IMR-90 (cell line): ENCODE results near the gene GNAS. TPM values are rescaled to one million over a fixed set of nuclear protein-coding genes. Genes with fewer than 3 reads are reported as not detected.

Source experiments
- ATAC-seq: fragments of 200-7000 bp; cut with Tn5 transposase; 2 replicates; pipeline ENCODE4 v1.9.1; 2020; ENCODE audit warnings: low read depth, mild to moderate bottlenecking, moderate library complexity
- BruUV-seq: library from RNA; stranded (reverse); fragments of 400-500 nt; replicated peaks from 2 replicates; lab custom pipeline; 2021; lab: Mats Ljungman, UMichigan
- CTCF ChIA-PET: fragments of 300-600 bp; formaldehyde crosslinking; extraction: SDS; loops from one replicate; lab custom pipeline; 2021; ENCODE audit warnings: antibody characterized with exemption; lab: Yijun Ruan, JAX
- POLR2A ChIA-PET: fragments of 300-600 bp; sonication (Branson Sonifier 250); formaldehyde crosslinking; loops from one replicate; lab custom pipeline; 2022; ENCODE audit warnings: antibody characterized with exemption; ENCODE audit not compliant: unreplicated experiment; lab: Charles Lee
- DNase-seq: peaks from one replicate; pipeline ENCODE4 v3.0.0; 2013
- H2AFZ ChIP-seq: replicated peaks from 2 replicates; pipeline ENCODE3; 2013; ENCODE audit warnings: low read length, mild to moderate bottlenecking; ENCODE audit not compliant: poor library complexity
- H2AK5ac ChIP-seq: 2 replicates; pipeline ENCODE4 v1.6.1; 2013; ENCODE audit warnings: low read depth, low read length, inconsistent platforms
- H2AK9ac ChIP-seq: replicated peaks from 2 replicates; pipeline ENCODE3; 2013; ENCODE audit warnings: mild to moderate bottlenecking, low read depth, low read length, moderate library complexity; ENCODE audit not compliant: poor library complexity
- H2BK120ac ChIP-seq: 2 replicates; pipeline ENCODE4 v1.6.1; 2013; ENCODE audit warnings: low read depth, low read length, inconsistent platforms
- H2BK15ac ChIP-seq: 3 replicates; pipeline ENCODE4 v1.6.1; 2013; ENCODE audit warnings: low read depth, low read length, inconsistent platforms
- H2BK20ac ChIP-seq: 2 replicates; pipeline ENCODE4 v1.6.1; 2013; ENCODE audit warnings: low read depth, mild to moderate bottlenecking, inconsistent platforms, low read length, moderate library complexity
- H2BK5ac ChIP-seq: 2 replicates; pipeline ENCODE4 v1.6.1; 2013; ENCODE audit warnings: mild to moderate bottlenecking, low read depth, low read length, inconsistent platforms; ENCODE audit not compliant: poor library complexity, severe bottlenecking
- H3K14ac ChIP-seq: replicated peaks from 2 replicates; pipeline ENCODE4 v1.6.1; 2013; ENCODE audit warnings: low read depth, low read length, inconsistent platforms
- H3K18ac ChIP-seq: 2 replicates; pipeline ENCODE4 v1.6.1; 2013; ENCODE audit warnings: low read depth, low read length, control low read depth
- H3K23ac ChIP-seq: 2 replicates; pipeline ENCODE4 v1.6.1; 2013; ENCODE audit warnings: low read depth, low read length, inconsistent platforms
- H3K27ac ChIP-seq: 2 replicates; pipeline ENCODE4 v1.5.1; 2013; ENCODE audit warnings: mild to moderate bottlenecking, control low read depth, low read length; ENCODE audit not compliant: insufficient read depth
- H3K27me3 ChIP-seq: 2 replicates; pipeline ENCODE4 v1.6.1; 2013; ENCODE audit warnings: low read length; ENCODE audit not compliant: control insufficient read depth, insufficient read depth
- H3K36me3 ChIP-seq: 2 replicates; pipeline ENCODE4 v1.6.1; 2013; ENCODE audit warnings: low read length, mixed read lengths; ENCODE audit not compliant: control insufficient read depth, insufficient read depth
- H3K4ac ChIP-seq: 2 replicates; pipeline ENCODE4 v1.6.1; 2013; ENCODE audit warnings: low read depth, low read length, inconsistent platforms
- H3K4me1 ChIP-seq: 2 replicates; pipeline ENCODE4 v1.6.1; 2013; ENCODE audit warnings: low read length, mixed read lengths; ENCODE audit not compliant: control insufficient read depth, insufficient read depth
- H3K4me2 ChIP-seq: 2 replicates; pipeline ENCODE4 v1.6.1; 2013; ENCODE audit warnings: low read depth, mild to moderate bottlenecking, control low read depth, low read length, moderate library complexity
- H3K4me3 ChIP-seq: 2 replicates; pipeline ENCODE4 v1.5.1; 2013; ENCODE audit warnings: low read depth, mild to moderate bottlenecking, control low read depth, low read length, moderate library complexity; ENCODE audit not compliant: insufficient read depth
- H3K56ac ChIP-seq: 2 replicates; pipeline ENCODE4 v1.6.1; 2013; ENCODE audit warnings: low read length, inconsistent platforms; ENCODE audit not compliant: insufficient read depth; ENCODE audit errors: extremely low read depth
- H3K79me1 ChIP-seq, 2 experiments: 2 replicates each; pipeline ENCODE4 v1.6.1; 2013; ENCODE audit warnings: low read length in 2 of 2, inconsistent platforms in 1 of 2, low read depth in 1 of 2
- H3K9ac ChIP-seq: 2 replicates; pipeline ENCODE4 v1.6.1; 2013; ENCODE audit warnings: low read depth, low read length, control low read depth
- H3K9me1 ChIP-seq: 2 replicates; pipeline ENCODE4 v1.6.1; 2013; ENCODE audit warnings: low read length, inconsistent platforms; ENCODE audit not compliant: insufficient read depth
- H3K9me3 ChIP-seq: 2 replicates; pipeline ENCODE4 v1.6.1; 2013; ENCODE audit warnings: low read length; ENCODE audit not compliant: control insufficient read depth, insufficient read depth
- H4K20me1 ChIP-seq: 2 replicates; pipeline ENCODE4 v1.6.1; 2013; ENCODE audit warnings: low read length, inconsistent platforms; ENCODE audit not compliant: insufficient read depth
- H4K5ac ChIP-seq: 2 replicates; pipeline ENCODE4 v1.6.1; 2013; ENCODE audit warnings: mild to moderate bottlenecking, low read depth, low read length, control low read depth
- H4K8ac ChIP-seq, 2 experiments: 2 replicates each; pipeline ENCODE4 v1.6.1; 2013; ENCODE audit warnings: low read depth in 2 of 2, low read length in 2 of 2, control low read depth in 1 of 2, inconsistent platforms in 1 of 2
- H4K91ac ChIP-seq: 2 replicates; pipeline ENCODE4 v1.6.1; 2013; ENCODE audit warnings: low read depth, low read length, inconsistent platforms; ENCODE audit not compliant: insufficient read depth
- BHLHE40 ChIP-seq: fragments of 150-350 bp; IDR thresholded peaks from 2 replicates; pipeline ENCODE4 v1.6.1; 2016; ENCODE audit warnings: mild to moderate bottlenecking, low read depth, low read length
- CEBPB ChIP-seq: IDR thresholded peaks from 2 replicates; pipeline ENCODE4 v1.6.1; 2012; ENCODE audit warnings: low read depth, low read length, improper control_type of control experiment
- CHD1 ChIP-seq: IDR thresholded peaks from 2 replicates; pipeline ENCODE4 v1.6.1; 2012; ENCODE audit warnings: low read depth, low read length, improper control_type of control experiment
- CTCF ChIP-seq: conservative IDR thresholded peaks from 2 replicates; pipeline ENCODE4 v1.5.1; 2012; ENCODE audit warnings: mild to moderate bottlenecking, low read depth, low read length, improper control_type of control experiment
- ELK1 ChIP-seq: fragments of 150-350 bp; IDR thresholded peaks from 2 replicates; pipeline ENCODE4 v1.6.1; 2016; ENCODE audit warnings: low read depth, mild to moderate bottlenecking, low read length, moderate library complexity, borderline replicate concordance
- FOS ChIP-seq: fragments of 150-350 bp; IDR thresholded peaks from 2 replicates; pipeline ENCODE4 v1.6.1; 2016; ENCODE audit warnings: low read depth, low read length
- MAFK ChIP-seq: IDR thresholded peaks from 2 replicates; pipeline ENCODE4 v1.6.1; 2012; ENCODE audit warnings: low read depth, low read length, improper control_type of control experiment
- MAZ ChIP-seq: IDR thresholded peaks from 2 replicates; pipeline ENCODE4 v1.6.1; 2012; ENCODE audit warnings: low read depth, mild to moderate bottlenecking, low read length, improper control_type of control experiment, moderate library complexity, borderline replicate concordance
- MXI1 ChIP-seq: IDR thresholded peaks from 2 replicates; pipeline ENCODE4 v1.6.1; 2012; ENCODE audit warnings: low read depth, mild to moderate bottlenecking, low read length, moderate library complexity, borderline replicate concordance
- NFE2L2 ChIP-seq: fragments of 150-350 bp; IDR thresholded peaks from 2 replicates; pipeline ENCODE4 v1.6.1; 2016; ENCODE audit warnings: low read depth, mild to moderate bottlenecking, low read length
- POLR2A ChIP-seq: IDR thresholded peaks from 2 replicates; pipeline ENCODE4 v1.6.1; 2012; ENCODE audit warnings: mild to moderate bottlenecking, low read depth, low read length
- RAD21 ChIP-seq: IDR thresholded peaks from 2 replicates; pipeline ENCODE4 v1.6.1; 2012; ENCODE audit warnings: low read length, improper control_type of control experiment
- RCOR1 ChIP-seq: IDR thresholded peaks from 2 replicates; pipeline ENCODE4 v1.6.1; 2012; ENCODE audit warnings: mild to moderate bottlenecking, low read length, improper control_type of control experiment; ENCODE audit not compliant: insufficient replicate concordance
- RFX5 ChIP-seq: IDR thresholded peaks from 2 replicates; pipeline ENCODE4 v1.8.0; 2012; ENCODE audit warnings: low read depth, mild to moderate bottlenecking, low read length, moderate library complexity
- SMC3 ChIP-seq: fragments of 150-350 bp; IDR thresholded peaks from 2 replicates; pipeline ENCODE4 v1.6.1; 2016; ENCODE audit warnings: low read depth, mild to moderate bottlenecking, antibody characterized with exemption, low read length, moderate library complexity
- USF2 ChIP-seq: fragments of 150-350 bp; IDR thresholded peaks from 2 replicates; pipeline ENCODE4 v1.6.1; 2017; ENCODE audit warnings: mild to moderate bottlenecking, antibody characterized with exemption, low read length, low read depth
- WGBS, 2 experiments: methylation state at CpG; one replicate each; pipeline versions ENCODE4 v1.1.5 to v1.1.7; 2013; ENCODE audit warnings: missing lambda C conversion rate in 2 of 2; ENCODE audit not compliant: insufficient read length in 1 of 2; ENCODE audit errors: extremely low coverage in 2 of 2; 5-methylcytosine and 5-hydroxymethylcytosine counted together
- dilution Hi-C: fragments of 300-500 bp; cut with HindIII; formaldehyde crosslinking; loops from one replicate; pipeline ENCODE4 v1.14.3; 2018; ENCODE audit warnings: low sequenced_read_pairs; ENCODE audit not compliant: unreplicated experiment
- in situ Hi-C: fragments of 300-500 bp; cut with MboI; formaldehyde crosslinking; loops from 3 replicates; pipeline ENCODE4 v1.14.3; 2019; ENCODE audit warnings: low sequenced_read_pairs, inconsistent platforms, mixed read lengths
- intact Hi-C: fragments of 100-400 bp; cut with micrococcal nuclease; formaldehyde crosslinking; loops from 2 replicates; pipeline ENCODE4 v1.10.0; 2022
- polyA plus RNA-seq, 3 experiments: library from polyadenylated mRNA; depleted of rRNA; stranded (reverse); fragments of >200 nt; gene quantifications; 2 replicates each; pipeline ENCODE4 v1.2.3, GENCODE V29; 2012; ENCODE audit warnings: low replicate concordance in 1 of 3
- total RNA-seq: library from RNA; depleted of rRNA; stranded (reverse); fragments of >200 nt; gene quantifications from 2 replicates; pipeline ENCODE4 v1.2.3, GENCODE V29; 2012

The GNAS gene
- total and polyA plus RNA-seq, 2 of the 4 experiments (the other 2 are of a cell fraction), result 397 to 1,356 TPM

GRCh38 chr20:58938078-58938477, 85.6 kb downstream of the GNAS start:
- Histone ChIP-seq H3K79me1 (no peaks in the 10 kb centered on the region), H2BK5ac (no peak overlapping the region), H2AK5ac (no peak overlapping the region), H2BK15ac (no peak overlapping the region), H3K4me1 (no peaks in the 10 kb centered on the region), H3K56ac (no peak overlapping the region), H2BK120ac (no peak overlapping the region), H4K20me1 (no peaks in the 10 kb centered on the region), H3K27ac (no peak overlapping the region), H2AK9ac (no peak overlapping the region), H3K23ac (no peak overlapping the region), H3K36me3 (no peaks in the 10 kb centered on the region), H3K9me1 (no peaks in the 10 kb centered on the region), H4K5ac (no peak overlapping the region), H3K4me3 (no peak overlapping the region), H4K91ac (no peak overlapping the region), H3K4me2 (no peak overlapping the region), H3K14ac (no peak overlapping the region), H2BK20ac (no peak overlapping the region), H2AFZ (no peak overlapping the region), H4K8ac (no peak overlapping the region), H3K18ac (no peak overlapping the region), H3K9me3 (no peaks in the 10 kb centered on the region), H3K9ac (no peak overlapping the region), H3K4ac (no peak overlapping the region), H3K27me3 (peaks cover 12% of the 10 kb centered on the region)
- intact Hi-C loops, result no loop called here
- CTCF ChIA-PET, result no interaction called here
- WGBS, 2 experiments, result 60% methylated on average over 1 of the region's 2 CpGs; no CpG with 5 or more reads in 1 of the 2 experiments
- TF ChIP-seq CEBPB (no peak), MXI1 (no peak), POLR2A (no peak), FOS (no peak), BHLHE40 (no peak), NFE2L2 (no peak), USF2 (no peak), MAZ (no peak), SMC3 (no peak), CTCF (no peak), CHD1 (no peak), RCOR1 (no peak), RAD21 (no peak), MAFK (no peak), RFX5 (no peak), ELK1 (no peak)
- in situ Hi-C loops, result no loop called here
- DNase-seq (no peak), ATAC-seq (no peak)
- POLR2A ChIA-PET, result no interaction called here
- no TSS peak for BruUV-seq
- dilution Hi-C loops, result no loop called here
